HG03565 (cell line): ENCODE data around the gene CISTR.
"Not testable (repeated sequence)": the region's sequence is repeated elsewhere in the genome, so short reads cannot be mapped to it uniquely, and the experiment has no call there.

Experiments used
- ATAC-seq: cut with Tn5 transposase; IDR thresholded peaks from one replicate; pipeline ENCODE4 v1.9.1; 2021; ENCODE audit warnings: mild to moderate bottlenecking, moderate library complexity; ENCODE audit not compliant: unreplicated experiment

The CISTR gene

DNA sequence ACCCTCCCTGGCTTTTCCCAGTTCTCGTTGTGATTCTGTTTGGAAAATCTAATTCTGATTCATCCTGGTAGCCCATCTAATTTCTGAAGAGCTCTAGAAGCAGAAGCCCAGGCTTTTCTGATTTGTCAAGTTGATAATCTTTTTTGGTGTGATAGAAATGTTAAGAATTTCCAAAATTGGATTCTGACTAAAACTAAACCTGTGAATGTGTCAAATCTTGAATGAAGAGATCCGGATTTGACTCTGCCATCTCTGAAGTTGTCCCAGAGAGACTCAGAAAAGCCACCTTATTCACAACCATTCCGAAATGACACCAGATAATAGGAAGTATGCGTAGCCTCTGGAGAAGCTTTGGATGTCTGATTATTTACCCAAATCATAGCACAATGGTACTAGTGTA lies 12.8 kb upstream of the CISTR start:
- ATAC-seq = no peak

- not testable (repeated sequence) for ATAC-seq
Observed at GRCh38 chr12:53762793-53763192, 11.0 kb upstream of the CISTR start.

- ATAC-seq = no peak
Observed at GRCh38 chr12:53761306-53761705, 9.5 kb upstream of the CISTR start.

- no peak for ATAC-seq
Observed at GRCh38 chr12:53759261-53759660, 7.5 kb upstream of the CISTR start.

DNA sequence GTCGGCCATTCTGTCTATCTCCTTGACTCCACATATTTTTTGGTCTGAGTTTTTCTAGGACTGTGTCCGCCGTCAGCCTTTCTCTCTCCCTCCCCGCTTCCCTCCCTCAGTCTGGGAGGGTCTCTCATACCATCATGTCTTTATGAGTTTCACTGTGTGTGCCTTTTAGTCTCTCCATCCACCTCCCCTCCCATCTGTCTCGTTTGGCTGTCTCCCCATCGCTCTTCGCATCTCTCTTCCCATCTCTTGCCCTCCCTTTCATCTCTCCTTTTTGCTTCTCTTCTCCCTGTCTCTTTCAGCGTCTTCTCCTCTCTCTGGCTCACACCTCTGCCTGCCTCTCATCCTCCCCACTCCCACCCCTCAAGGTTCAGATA lies 6.9 kb upstream of the CISTR start:
- no peak for ATAC-seq

DNA sequence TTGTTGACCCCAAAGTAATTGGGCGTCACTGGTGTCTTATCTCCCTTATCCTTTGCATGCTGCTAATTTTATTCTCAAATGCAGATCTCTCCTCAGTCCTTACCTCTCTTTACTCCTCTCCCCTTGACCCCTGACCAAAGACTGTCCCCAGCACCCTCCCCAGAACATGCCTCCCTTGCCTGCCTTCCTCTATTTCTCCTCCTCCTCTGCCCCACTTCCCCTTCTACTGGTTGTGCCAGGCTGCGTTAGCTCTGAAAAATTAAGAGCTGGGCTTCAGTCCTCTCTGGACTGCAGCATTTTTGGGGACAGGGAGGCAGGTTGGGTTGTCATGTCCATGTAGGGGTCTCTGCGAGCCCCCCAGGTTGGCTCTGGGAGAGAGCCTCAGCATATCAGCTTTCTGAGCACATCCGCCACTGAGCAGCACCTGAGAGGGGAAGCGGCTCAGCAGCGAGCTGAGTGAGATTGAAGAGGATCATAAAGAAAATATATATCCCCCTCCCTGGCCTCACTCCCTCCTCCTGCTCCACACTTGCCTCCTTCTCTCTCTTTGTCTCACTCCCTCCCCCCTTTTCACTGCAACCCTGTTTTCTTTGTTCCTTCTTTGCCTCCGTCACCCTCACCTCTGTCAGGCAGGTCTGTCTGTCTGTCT lies 6.4 kb upstream of the CISTR start:
- no peak for ATAC-seq

DNA sequence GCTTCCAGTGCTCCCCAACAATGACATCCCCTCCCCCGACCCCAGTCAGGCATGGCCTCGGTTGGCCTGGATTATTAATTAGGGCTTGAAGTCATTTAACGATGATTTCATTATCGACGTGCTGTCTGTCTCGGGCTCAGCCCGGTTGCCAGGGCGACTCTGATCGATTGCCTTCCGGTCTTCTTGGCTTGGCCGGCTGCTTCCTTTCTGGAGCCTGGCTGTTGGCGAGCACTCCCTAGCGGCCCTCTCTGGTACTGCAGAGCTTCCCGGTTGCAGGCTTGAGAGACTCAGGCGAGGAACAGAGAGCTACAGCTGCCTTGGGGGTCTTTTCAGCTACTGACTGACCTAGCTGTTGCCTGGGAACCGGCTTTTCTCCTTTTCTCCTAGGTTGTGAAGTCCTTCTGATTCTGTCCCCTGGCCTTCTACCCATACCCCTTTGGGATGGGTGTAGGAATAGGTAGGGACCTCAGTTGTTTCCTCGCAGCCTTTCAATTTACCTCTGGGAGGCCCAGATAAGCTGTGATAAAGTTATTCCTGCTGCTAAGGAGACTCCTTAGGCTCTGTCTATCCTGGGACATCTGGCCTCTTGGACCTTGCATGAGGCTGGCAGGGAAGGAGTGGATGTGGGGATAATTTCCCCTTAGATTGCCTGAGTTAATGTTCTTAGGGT lies 5.5 kb upstream of the CISTR start:
- peak; percentile 70 for ATAC-seq

DNA sequence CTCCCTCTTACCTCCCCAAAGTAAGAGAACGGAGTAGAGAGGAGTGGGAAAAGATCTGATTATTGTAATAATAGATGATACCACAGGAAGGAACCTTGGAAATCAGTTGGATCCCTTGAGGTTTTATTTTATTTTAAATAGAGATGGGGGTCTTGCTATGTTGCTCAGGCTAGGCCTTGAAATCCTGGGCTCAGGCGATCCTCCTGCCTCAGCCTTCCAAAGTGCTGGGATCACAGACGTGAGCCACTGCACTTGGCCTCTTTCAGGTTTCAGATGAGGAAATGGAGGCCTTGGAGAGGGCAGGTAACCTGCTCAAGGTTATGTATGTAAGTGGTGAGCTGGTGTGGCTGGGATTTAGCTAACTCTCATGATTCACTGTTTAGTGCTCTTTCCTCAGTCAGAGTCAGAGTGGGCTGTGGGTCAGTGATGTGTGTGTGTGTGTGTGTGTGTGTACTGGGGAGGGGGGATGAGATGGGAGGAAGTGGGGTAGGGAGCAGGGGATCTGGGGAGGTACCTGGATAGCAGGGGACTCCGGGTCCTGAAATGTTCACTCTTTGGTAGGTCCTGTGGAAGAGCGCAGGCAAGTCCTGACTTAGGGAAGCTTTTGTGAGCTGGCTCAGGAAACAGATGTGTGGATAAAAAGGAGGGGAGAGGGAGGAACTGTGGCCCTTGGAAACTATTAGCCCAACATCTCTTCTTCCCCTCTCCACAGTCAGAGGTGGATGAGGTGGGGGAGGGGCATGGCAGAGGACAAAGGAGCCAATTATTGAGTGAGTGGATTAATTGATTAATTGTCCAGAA lies 4.7 kb upstream of the CISTR start:
- no peak for ATAC-seq

DNA sequence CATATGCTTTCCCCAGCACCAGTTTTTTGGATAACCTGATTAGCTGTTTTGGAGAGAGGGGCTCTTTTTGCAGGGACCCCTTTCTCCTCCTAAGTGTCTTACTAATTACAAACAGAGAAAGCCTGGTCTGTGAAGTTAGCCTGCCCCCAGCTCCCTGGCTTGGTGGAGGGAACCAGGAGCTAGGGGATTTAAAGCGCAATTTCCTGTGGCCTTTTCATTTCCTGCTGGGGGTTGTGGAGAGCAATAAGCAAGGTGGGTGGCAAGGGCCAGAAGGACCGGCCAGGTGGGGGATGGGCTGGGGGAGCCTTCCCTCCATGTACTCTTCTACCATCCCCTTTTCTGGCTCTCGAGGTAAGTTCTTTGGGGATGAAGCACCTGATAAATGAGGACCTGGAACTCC lies 4.1 kb upstream of the CISTR start:
- ATAC-seq = no peak

DNA sequence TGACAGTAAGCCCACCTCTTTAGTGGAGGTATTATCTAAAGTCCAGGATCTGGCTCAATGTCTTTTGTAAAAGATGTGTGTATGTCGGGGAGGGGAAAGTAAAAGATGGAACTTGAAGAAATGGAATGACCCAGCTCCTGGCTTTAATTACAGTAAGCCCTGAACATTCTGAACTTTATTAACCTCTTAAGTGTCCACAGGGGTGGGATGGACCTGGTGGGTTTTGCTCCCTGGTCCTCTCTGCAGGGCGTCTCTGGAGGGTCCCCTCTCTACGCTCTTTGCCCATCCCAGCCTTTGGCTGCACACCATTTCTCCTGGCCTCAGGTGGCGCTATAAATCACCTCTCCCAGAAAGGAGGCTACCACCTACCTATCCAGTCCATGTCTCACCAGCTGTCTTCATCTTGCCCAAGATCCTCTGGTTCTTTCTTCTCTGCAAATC lies 3.7 kb upstream of the CISTR start:
- no peak for ATAC-seq

- no peak for ATAC-seq
Observed at GRCh38 chr12:53754633-53755264, 3.0 kb upstream of the CISTR start.

GRCh38 chr12:53754188-53754585 lies 2.4 kb upstream of the CISTR start:
- no peak for ATAC-seq

GRCh38 chr12:53752621-53753020 lies 842 bp upstream of the CISTR start:
- ATAC-seq = no peak

GRCh38 chr12:53752192-53752601 lies 418 bp upstream of the CISTR start:
- ATAC-seq = no peak

DNA sequence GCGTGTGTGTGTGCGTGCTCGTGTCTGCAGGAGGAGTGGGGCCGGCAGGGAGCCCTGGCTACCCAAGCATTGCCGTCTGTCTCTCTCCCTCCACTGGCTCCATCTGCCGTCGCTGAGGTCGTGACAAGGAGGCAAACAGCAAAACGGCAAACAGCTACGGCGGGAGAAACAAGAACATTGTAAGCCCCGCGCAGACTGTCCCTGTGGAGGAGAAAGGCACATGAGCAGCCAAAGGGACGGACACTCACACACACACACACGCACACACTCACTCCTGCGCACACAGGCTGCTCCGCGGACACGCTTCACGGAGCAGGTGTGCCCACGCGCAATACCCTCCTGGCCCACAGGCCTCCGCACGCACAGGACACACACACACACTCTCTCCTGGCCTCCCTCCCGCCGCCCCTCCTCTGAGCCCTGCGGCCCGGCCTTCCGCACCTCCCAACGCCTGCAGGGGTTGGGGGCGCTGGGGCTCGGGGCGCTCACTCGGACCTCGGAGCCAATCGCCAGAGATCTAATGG lies 905 bp downstream of the CISTR start:
- no peak for ATAC-seq

- no peak for ATAC-seq
Observed at GRCh38 chr12:53749986-53750811, 1.6 kb downstream of the CISTR start.

DNA sequence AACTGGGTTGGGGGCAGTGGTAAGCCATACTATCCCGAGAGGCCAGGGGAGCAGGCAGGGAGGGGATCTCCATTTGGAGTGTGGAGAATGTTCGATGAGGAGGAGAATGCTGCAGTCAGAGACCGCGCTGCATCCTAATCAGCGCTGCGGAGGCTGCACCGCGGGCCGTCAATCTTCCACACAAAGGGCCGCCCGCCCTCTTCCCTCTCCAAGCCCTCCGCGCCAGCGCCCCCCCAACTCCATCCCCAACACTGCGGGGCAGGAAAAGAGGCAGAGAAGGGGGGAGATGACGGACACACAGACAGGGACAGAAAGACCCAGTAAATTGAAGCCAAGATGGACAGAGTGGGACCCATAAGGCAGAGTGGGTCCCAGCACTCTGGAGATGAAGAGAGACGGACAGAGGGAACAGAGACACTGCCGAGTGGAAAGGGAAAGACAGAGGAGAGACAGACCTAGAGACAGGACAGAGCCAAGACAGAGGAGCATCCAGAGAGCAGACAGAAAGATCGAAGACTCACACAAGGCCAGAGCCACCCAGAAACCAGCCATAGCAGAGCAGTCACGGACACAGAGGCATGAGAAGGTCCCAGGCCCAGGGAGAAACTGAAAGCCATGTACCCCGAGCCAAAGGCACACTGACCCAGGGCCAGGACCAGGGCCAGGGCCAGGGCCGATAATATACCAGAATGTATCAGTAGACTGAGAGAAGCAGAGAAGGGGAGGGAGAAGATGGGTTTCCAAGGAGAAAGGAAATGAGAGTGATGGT lies 3.5 kb downstream of the CISTR start:
- no peak for ATAC-seq

DNA sequence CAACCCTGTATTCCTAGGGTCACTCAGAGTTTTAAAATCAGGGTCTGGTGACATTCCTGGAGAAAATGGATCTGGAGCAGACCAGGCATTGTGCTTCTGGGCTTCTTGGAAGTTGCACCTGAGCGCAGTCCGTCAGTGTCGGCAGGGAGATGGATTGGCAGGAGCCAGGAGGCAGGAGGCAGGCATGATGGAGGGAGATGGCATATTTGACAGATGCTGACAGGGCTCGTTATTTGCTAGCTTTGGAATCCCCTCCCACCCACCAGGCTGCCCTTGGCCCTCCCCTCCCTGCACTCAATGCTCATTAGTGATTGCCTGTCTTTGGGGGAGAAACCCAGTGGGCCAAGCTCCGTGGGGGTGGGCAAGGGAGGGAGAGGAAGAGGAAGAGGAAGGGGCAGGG lies 4.7 kb downstream of the CISTR start:
- ATAC-seq = no peak

DNA sequence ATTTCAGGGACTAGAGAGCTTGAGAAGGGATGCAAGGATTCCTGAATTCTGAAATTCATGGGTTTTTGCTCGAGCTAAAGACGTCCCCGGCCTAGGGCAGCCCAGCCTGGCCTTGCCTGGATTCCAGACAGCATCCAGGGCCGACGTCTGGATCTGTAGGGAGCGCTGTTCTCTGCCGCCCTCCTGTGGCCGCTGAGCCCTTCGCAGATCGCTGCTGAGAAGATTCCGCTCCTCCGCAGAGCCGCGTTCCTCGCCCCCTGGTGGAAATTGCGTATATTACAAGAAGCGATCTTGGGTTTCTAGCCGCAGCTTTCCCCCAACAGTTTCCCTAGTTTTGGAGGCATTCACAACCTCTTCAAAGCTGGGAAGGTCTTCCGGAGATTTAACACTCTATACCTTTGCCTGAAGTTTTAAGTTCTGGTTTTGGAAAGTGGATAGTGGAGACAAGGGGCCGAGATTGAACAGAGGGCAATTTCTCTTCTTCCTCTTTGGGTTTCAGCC lies 5.1 kb downstream of the CISTR start:
- ATAC-seq = peak; percentile 40

DNA sequence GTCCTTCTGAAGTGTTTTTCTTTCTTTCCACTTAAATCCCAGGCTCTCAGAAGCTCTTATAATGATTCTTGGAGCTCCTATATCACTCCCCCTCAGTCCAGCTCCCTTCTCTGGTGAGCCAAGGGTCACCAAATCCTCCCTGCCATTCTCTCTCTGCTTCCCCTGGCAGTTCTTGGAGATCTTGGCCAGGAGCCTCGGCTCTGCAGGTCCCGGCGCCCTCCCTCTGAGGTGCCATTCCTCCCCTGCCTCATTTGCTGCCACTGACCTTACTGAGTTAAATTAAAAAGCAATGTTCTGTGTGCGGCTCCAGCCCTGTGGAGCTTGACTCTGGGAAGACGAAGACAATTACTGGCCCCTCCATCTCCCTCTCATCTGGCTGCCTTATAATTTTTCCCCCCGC lies 7.0 kb downstream of the CISTR start:
- ATAC-seq = no peak
